ENCODE results near the gene ZNF189. TPM values are rescaled to one million over a fixed set of nuclear protein-coding genes. Genes with fewer than 3 reads are reported as not detected.

The ZNF189 gene
- total and polyA plus RNA-seq, 2 of the 4 experiments (the other 2 are of a cell fraction): 5.9 to 19.9 TPM

GRCh38 chr9:101437806-101438232, 39.2 kb downstream of the ZNF189 start:
- no peak overlapping the region for H3K14ac ChIP-seq (replicated peaks; ENCODE audit: low read depth, low read length)
- ChIA-PET CTCF (interaction anchor here (1.5 kb wide), 1 partner anchor 11 kb away, joined by 5 read pairs; no protein-coding TSS in a partner anchor), POLR2A (ENCODE audit: unreplicated experiment) (no interaction called here)
- no peak overlapping the region for H2BK20ac ChIP-seq (ENCODE audit: low read depth, low read length)
- H3K18ac ChIP-seq (ENCODE audit: low read depth, low read length): no peak overlapping the region
- H4K20me1 ChIP-seq (ENCODE audit: insufficient read depth, low read length): no peaks in the 10 kb centered on the region
- no peaks in the 10 kb centered on the region for H3K9me3 ChIP-seq (ENCODE audit: control insufficient read depth, insufficient read depth, low read length)
- in situ Hi-C loops (cut with MboI; ENCODE audit: low sequenced_read_pairs): no loop called here
- H2BK5ac ChIP-seq (ENCODE audit: low read depth, low read length, poor library complexity, severe bottlenecking): no peak overlapping the region
- H3K4me3 ChIP-seq (ENCODE audit: insufficient read depth, low read depth, low read length): no peak overlapping the region
- dilution Hi-C loops (cut with HindIII; ENCODE audit: low sequenced_read_pairs, unreplicated experiment): no loop called here
- H3K4me2 ChIP-seq (ENCODE audit: low read depth, low read length): no peak overlapping the region
- H3K27me3 ChIP-seq (ENCODE audit: control insufficient read depth, insufficient read depth, low read length): peaks cover 6% of the 10 kb centered on the region
- H3K9ac ChIP-seq (ENCODE audit: low read depth, low read length): no peak overlapping the region
- no peak overlapping the region for H3K4ac ChIP-seq (ENCODE audit: low read depth, low read length)
- no peaks in the 10 kb centered on the region for H3K9me1 ChIP-seq (ENCODE audit: insufficient read depth, low read length)
- TF ChIP-seq MAFK (IDR thresholded peaks at IDR 0.05; ENCODE audit: low read depth, low read length) (no peak), NFE2L2 (IDR thresholded peaks at IDR 0.05; ENCODE audit: low read depth, low read length) (no peak), CTCF (conservative IDR thresholded peaks at IDR 0.05; ENCODE audit: low read depth, low read length) (no peak), POLR2A (IDR thresholded peaks at IDR 0.05; ENCODE audit: low read depth, low read length) (no peak), MXI1 (IDR thresholded peaks at IDR 0.05; ENCODE audit: borderline replicate concordance, low read depth, low read length) (no peak), CEBPB (IDR thresholded peaks at IDR 0.05; ENCODE audit: low read depth, low read length) (no peak)
- TF ChIP-seq, protein P1, sequence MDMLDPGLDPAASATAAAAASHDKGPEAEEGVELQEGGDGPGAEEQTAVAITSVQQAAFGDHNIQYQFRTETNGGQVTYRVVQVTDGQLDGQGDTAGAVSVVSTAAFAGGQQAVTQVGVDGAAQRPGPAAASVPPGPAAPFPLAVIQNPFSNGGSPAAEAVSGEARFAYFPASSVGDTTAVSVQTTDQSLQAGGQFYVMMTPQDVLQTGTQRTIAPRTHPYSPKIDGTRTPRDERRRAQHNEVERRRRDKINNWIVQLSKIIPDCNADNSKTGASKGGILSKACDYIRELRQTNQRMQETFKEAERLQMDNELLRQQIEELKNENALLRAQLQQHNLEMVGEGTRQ (IDR thresholded peaks at IDR 0.05; ENCODE audit: low read depth, low read length): no peak
- no CpG with 5 or more reads among the region's 2 CpGs for WGBS, 2 experiments (ENCODE audit: extremely low coverage in 2 of 2, insufficient read length in 1 of 2)
- intact Hi-C loops (cut with micrococcal nuclease): no loop called here
- no peak overlapping the region for H3K27ac ChIP-seq (ENCODE audit: insufficient read depth, low read length)
- no TSS peak for BruUV-seq (replicated peaks)
- H2BK120ac ChIP-seq (ENCODE audit: low read depth, low read length): no peak overlapping the region
- no peak overlapping the region for H2AK5ac ChIP-seq (ENCODE audit: low read depth, low read length)
- no peak overlapping the region for H2AK9ac ChIP-seq (replicated peaks; ENCODE audit: low read depth, low read length, poor library complexity)
- ATAC-seq (ENCODE audit: low read depth): no peak
- no peak overlapping the region for H3K23ac ChIP-seq (ENCODE audit: low read depth, low read length)
- H4K5ac ChIP-seq (ENCODE audit: low read depth, low read length): no peak overlapping the region
- H3K36me3 ChIP-seq (ENCODE audit: control insufficient read depth, insufficient read depth, low read length): no peaks in the 10 kb centered on the region
- no peaks in the 10 kb centered on the region for H3K79me1 ChIP-seq (ENCODE audit: low read depth in 1 of 2, low read length in 2 of 2)
- no peak overlapping the region for H3K56ac ChIP-seq (ENCODE audit: extremely low read depth, insufficient read depth, low read length)
- no peak overlapping the region for H2AFZ ChIP-seq (replicated peaks; ENCODE audit: low read length, poor library complexity)
- H4K91ac ChIP-seq (ENCODE audit: insufficient read depth, low read depth, low read length): no peak overlapping the region
- DNase-seq: no peak
- H3K4me1 ChIP-seq (ENCODE audit: control insufficient read depth, insufficient read depth, low read length): no peaks in the 10 kb centered on the region
- H2BK15ac ChIP-seq (ENCODE audit: low read depth, low read length): no peak overlapping the region
- no peak overlapping the region for H4K8ac ChIP-seq (ENCODE audit: low read depth in 2 of 2, low read length in 2 of 2)

Measured in IMR-90 (cell line).